GM21786 (cell line): Measurements from ENCODE around the gene UNKL.

Experiments used
- ATAC-seq: cut with Tn5 transposase; IDR thresholded peaks from one replicate; pipeline ENCODE4 v1.9.1; 2021; ENCODE audit not compliant: unreplicated experiment

UNKL gene

GRCh38 chr16:1356061-1356900, 58.2 kb downstream of the UNKL start:
- no peak for ATAC-seq

- no peak for ATAC-seq
Observed at GRCh38 chr16:1355591-1355990, 58.9 kb downstream of the UNKL start.

GRCh38 chr16:1354815-1355540, 59.5 kb downstream of the UNKL start:
- no peak for ATAC-seq

DNA sequence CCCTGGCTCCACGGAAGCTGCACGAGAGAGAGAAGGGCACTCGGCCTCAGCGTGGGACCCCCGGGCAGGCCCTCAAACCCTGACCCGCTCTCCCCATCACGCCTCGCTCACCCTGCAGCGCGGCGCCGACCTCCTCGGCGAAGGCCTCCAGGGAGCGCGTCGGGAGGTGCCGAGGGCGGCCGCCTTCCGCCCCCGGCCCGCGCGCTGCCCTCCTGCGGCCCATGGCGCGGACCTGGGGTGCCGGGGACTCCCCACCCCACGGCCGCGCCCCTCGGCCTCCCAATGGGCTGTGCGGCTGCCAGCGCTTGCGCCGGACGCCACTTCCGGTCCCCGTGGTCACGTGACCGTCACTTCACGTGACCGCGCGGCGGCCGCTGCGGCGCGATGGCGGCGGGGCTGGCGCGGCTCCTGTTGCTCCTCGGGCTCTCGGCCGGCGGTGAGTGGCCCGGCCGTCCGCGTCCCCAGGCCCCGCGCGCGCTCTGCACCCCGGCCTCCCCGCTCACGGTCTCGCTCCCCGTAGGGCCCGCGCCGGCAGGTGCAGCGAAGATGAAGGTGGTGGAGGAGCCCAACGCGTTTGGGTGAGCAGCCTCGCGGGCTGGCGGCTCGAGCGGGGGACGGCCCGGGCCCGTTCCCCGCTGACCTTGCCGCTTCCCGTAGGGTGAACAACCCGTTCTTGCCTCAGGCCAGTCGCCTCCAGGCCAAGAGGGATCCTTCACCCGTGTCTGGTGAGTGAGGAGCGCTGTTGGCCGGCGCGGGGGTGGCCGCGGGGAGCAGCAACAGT, 62.7 kb downstream of the UNKL start, which contains the start of the genes GNPTG and TSR3:
Gene GNPTG (plus strand): TSS at position 350 of the 781 bp plus-strand sequence. CDS start 35 bp downstream, at position 385.
Gene TSR3 (minus strand): TSS at position 297 of the 781 bp plus-strand sequence. CDS start 74 bp downstream, at position 223.
- ATAC-seq: peak; percentile 56

DNA sequence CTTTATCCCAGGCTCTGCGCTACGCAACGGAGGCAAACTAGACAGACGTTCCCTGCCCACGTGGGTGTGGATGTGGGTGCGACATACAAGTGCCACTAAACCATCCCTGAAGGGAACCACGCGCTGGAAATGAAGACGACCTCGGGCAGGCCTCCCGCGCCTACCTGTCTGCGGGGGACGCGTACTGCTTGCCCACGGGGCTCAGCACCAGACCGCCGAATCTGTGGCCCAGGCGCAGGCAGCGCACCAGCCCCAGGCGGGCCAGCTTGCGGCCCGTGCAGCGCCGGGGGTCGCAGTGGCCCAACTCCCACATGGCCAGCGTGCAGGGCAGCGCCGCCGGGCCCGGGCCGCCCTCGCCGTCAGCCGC, 63.3 kb downstream of the UNKL start:
- ATAC-seq: peak; percentile 8

- no peak for ATAC-seq
Observed at GRCh38 chr16:1350691-1351090, 63.8 kb downstream of the UNKL start.

DNA sequence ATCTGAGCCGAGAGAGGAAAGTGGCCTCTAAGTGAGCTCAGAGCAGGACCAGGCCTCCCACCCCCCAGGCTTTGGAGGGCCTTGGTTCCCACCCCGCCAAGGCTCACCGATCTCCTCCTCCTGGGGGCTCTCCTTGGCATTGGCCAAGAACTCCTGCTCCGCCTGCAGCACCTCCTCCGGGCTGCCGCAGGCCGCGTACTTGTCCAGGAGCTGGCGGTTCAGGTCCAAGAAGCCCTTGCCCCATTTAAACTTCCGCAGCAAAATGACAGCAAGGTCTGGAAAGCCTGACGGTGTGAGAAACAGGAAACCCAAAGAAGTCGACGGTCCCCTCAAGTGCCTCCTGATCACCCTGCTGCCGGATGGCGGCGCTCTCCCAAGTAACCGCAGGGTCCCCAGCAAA, 64.6 kb downstream of the UNKL start:
- no peak for ATAC-seq

GRCh38 chr16:1349351-1349750, 65.2 kb downstream of the UNKL start:
- ATAC-seq: no peak

DNA sequence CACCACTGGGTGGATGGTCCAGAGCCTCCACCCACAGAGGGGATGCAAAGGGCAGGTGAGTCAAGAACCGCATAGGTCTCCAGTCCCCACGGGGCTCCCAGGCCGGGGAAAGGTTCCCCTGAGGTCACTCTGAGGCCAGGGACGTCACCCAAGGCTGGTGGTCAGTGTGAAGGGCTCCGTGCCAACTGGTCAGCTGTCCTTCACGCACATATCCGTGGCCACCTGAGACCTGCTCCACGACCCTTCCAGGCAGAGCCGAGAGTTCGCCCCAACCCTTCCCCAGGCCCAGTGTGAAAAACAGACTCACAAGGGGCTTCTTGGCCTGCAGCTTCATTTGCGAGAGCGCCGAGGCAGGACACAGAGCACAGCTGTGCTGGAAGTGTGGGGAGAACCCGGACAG, 65.6 kb downstream of the UNKL start:
- ATAC-seq: no peak

- ATAC-seq: no peak
Observed at GRCh38 chr16:1348441-1348840, 66.1 kb downstream of the UNKL start.

- no peak for ATAC-seq
Observed at GRCh38 chr16:1347962-1348361, 66.5 kb downstream of the UNKL start.

GRCh38 chr16:1347286-1347855, 67.1 kb downstream of the UNKL start:
- ATAC-seq: no peak

DNA sequence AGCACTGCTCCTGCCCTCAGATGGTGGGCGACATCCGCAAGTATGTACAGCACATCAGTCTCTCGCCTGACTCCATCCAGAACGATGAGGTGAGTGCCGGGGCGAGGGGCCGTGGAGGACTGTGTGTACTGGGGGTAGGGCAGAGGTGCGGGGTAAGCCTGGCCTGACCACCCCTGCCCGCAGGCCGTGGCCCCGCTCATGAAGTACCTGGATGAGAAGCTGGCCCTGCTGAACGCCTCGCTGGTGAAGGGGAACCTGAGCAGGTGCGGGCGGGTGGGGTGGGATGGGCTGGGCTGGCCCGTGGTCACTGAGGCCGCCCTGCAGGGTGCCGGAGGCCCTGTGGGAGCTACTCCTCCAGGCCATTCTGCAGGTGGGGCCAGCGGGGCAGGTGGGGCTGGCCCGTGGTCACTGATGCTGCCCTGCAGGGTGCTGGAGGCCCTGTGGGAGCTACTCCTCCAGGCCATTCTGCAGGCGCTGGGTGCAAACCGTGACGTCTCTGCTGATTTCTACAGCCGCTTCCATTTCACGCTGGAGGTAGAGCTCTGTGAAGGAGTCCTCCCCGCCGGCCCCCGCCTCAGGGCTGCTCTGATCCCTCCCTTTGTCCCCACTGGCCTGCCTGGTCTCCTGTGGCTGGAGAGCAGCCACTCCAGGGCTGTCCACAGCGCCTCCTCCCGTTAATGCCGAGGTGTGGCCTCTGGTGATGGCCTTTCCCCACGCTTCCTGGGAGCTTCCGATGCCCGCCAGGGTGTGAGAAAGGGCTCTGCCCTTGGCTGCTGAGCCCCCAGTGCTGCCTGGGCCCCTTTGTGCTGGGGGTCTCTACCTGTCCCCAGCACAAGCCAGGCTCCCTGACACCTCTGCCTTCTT, 67.8 kb downstream of the UNKL start:
- ATAC-seq: no peak

DNA sequence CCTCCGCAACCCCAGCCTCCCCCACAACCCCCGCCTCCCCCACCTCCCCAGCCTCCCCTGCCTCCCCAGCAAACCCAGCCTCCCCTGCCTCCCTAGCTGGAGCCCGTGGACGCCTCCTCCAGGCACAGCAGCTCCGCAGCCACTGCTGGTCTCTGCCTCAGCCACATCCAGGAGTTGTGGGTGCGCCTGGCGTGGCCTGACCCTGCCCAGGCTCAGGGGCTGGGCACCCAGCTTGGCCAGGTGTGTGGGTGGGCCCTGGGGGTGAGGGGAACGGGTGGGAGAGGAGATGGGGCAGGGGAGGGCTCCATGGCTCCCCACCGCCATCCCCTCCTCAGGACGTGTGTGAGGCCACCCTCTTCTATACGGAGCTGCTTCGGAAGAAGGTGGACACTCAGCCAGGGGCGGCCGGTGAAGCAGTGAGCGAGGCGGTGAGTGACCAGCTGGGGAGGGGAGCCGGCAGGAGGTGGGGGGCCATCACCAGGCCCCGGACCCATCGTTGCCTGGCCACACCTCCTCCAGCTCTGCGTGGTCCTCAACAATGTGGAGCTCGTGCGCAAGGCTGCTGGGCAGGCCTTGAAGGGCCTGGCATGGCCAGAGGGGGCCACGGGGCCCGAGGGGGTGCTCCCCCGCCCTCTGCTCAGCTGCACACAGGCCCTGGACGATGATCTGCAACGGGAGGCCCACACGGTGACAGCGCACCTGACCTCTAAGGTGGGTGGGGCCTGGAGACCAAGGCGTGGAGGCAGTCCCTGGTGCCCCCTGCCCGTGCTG, 68.7 kb downstream of the UNKL start:
- ATAC-seq: no peak

GRCh38 chr16:1345087-1345486, 69.4 kb downstream of the UNKL start:
- no peak for ATAC-seq

GRCh38 chr16:1344499-1344898, 70.0 kb downstream of the UNKL start:
- ATAC-seq: no peak

- ATAC-seq: no peak
Observed at GRCh38 chr16:1343428-1344242, 70.9 kb downstream of the UNKL start.
